GM21786 (cell line): ENCODE results near the gene ZRSR2.

ENCODE experiments used
- ATAC-seq: cut with Tn5 transposase; IDR thresholded peaks from one replicate; pipeline ENCODE4 v1.9.1; 2021; ENCODE audit not compliant: unreplicated experiment

The ZRSR2 gene

GRCh38 chrX:15848576-15848975 is 58.3 kb downstream of the ZRSR2 start:
- ATAC-seq = no peak

- ATAC-seq = no peak
Measured at GRCh38 chrX:15849555-15849954, 59.3 kb downstream of the ZRSR2 start.

- no peak for ATAC-seq
Measured at GRCh38 chrX:15853586-15854079, 63.3 kb downstream of the ZRSR2 start.

DNA sequence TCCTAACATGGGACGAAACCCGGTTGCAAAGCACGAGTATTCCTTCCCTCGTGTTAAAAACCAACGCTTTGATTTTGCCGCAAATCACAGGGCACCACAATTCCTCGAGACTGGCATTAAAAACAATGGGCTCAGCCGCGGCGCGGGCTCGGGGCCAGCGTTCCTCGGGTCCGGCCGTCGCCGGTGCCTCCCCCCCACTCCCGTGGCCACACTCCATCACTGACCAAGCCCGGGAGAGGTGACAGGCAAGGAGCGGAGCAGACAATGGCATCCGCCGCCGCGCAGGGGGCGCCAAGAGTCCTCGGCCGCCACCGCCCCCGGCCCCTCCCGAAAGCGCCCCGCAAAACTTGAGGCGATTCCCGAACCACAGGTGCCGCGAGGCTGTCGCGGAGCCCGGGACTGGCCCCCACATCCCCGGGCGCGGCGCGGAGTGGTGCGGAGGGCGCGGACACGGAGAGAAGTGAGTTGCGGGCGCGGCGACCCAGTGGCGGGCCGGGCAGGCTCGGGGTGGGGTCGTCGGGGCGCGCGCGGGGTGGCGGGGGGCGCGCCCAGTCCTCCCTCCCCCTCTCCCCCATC is 63.9 kb downstream of the ZRSR2 start:
- ATAC-seq = peak; percentile 34

GRCh38 chrX:15854712-15855567 is 64.7 kb downstream of the ZRSR2 start, which contains the start of gene AP1S2:
TSS of gene AP1S2 (minus strand) at chrX:15854813. CDS start at chrX:15852524, 2,289 bp downstream.
- peak; percentile 91 for ATAC-seq

DNA sequence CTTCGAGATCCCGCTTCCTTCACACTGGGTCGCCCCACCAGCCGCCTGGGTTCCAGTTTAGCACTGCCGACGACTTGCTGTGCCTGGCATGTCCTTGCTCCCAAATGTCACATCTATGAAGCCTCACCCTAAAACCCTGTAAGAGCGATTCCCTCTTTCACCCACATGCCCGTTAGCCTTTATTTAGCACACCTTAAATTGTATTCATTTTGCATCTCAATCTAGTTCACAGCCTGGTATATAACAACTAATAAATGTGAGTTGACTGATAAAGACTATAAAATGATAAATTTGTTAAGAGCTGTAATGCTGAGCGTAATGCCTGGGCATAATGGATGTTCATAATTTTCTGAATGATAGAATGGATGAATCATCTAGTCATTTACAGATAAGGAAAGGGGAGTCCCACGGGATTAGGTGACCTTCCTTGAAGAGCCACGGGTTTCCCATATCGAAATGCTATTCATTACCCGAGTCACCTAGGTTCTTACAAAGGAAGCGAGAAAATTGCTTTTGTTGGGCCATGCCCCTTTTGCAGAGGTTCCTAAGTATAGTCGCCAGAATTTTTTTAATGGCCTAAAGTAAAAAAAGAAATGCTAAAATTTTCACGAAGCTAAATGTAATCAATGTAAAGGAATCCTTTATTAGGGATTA is 65.4 kb downstream of the ZRSR2 start:
- no peak for ATAC-seq

GRCh38 chrX:15856222-15856587 is 65.9 kb downstream of the ZRSR2 start:
- no peak for ATAC-seq

- no peak for ATAC-seq
Measured at GRCh38 chrX:15856636-15857035, 66.4 kb downstream of the ZRSR2 start.

DNA sequence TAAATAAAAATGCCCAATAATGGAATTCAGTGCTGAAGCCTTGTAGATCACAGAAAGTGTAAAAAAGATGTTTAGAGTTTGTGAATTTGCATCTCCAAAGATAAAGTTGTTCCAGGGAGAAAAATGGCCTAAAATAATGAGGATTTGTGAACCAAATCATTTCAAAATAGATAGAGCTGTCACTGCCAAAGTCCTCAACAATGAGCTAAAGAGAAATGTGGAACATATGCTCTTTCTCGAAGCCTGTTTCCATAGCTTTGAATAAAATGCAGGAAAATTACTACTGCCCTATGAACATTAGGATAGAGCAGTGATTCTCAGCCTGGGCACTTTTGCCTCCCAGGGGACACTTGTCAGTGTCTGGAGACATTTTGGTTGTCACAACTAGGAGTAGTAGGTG is 67.8 kb downstream of the ZRSR2 start:
- ATAC-seq = no peak

GRCh38 chrX:15860921-15861320 is 70.6 kb downstream of the ZRSR2 start:
- no peak for ATAC-seq

DNA sequence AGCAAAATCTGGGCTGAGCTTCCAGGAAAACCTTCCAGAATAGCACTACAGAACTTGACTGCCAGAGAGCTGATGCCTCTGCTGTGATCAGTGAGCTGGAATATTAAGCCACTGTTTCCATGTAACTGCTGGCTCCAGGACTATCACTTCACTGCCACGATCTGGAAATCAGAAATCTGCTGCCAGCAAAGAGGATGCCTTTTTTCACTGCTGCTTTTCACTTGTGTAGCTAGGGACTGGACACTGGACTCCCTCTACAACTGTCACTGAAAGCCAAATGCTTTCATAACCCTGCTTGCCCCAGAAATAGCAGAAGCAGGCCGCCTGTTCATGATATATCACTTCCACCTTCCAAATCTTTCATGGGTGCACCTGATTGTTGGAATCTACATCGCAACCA is 73.7 kb downstream of the ZRSR2 start:
- ATAC-seq = no peak

- ATAC-seq = no peak
Measured at GRCh38 chrX:15864629-15865028, 74.3 kb downstream of the ZRSR2 start.

- ATAC-seq = no peak
Measured at GRCh38 chrX:15866147-15866546, 75.9 kb downstream of the ZRSR2 start.

DNA sequence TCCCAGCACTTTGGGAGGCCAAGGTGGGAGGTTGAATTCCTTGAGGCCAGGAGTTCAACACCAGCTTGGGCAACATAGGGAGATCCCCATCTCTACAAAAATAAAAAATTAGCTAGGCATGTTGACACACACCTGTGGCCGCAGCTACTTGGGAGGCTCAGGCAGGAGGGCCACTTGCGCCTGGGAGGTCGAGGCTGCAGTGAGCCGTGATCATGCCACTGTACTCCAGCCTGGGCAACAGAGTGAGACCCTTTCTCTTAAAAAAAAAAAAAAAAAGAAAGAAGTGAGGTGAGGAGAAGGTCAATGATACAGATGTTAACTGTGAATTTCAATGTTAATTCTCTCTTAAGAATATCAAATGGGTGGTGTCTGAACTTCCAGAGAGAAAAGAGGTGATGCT is 79.4 kb downstream of the ZRSR2 start:
- ATAC-seq = no peak

- ATAC-seq = no peak
Measured at GRCh38 chrX:15870310-15870709, 80.0 kb downstream of the ZRSR2 start.
